Measurements from ENCODE around the gene ACKR3.

ACKR3 gene

GRCh38 chr2:236588932-236589592 lies 19.4 kb downstream of the ACKR3 start:
- DNase-seq: no peak

GRCh38 chr2:236590846-236591245 lies 21.2 kb downstream of the ACKR3 start:
- DNase-seq: no peak

GRCh38 chr2:236592821-236593220 lies 23.2 kb downstream of the ACKR3 start:
- no peak for DNase-seq

- no peak for DNase-seq
Observed at GRCh38 chr2:236593531-236593930, 23.9 kb downstream of the ACKR3 start.

GRCh38 chr2:236593956-236594355 lies 24.3 kb downstream of the ACKR3 start:
- DNase-seq: no peak

GRCh38 chr2:236597629-236598028 lies 28.0 kb downstream of the ACKR3 start:
- no peak for DNase-seq

GRCh38 chr2:236599059-236599458 lies 29.4 kb downstream of the ACKR3 start:
- no peak for DNase-seq

- DNase-seq: no peak
Observed at GRCh38 chr2:236600158-236600557, 30.5 kb downstream of the ACKR3 start.

- no peak for DNase-seq
Observed at GRCh38 chr2:236600892-236601291, 31.3 kb downstream of the ACKR3 start.

- DNase-seq: no peak
Observed at GRCh38 chr2:236601316-236602202, 31.9 kb downstream of the ACKR3 start.

- no peak for DNase-seq
Observed at GRCh38 chr2:236602678-236603077, 33.1 kb downstream of the ACKR3 start.

- no peak for DNase-seq
Observed at GRCh38 chr2:236603361-236604015, 33.9 kb downstream of the ACKR3 start.

GRCh38 chr2:236604575-236605344 lies 35.1 kb downstream of the ACKR3 start:
- DNase-seq: no peak

GRCh38 chr2:236605345-236605734 lies 35.7 kb downstream of the ACKR3 start:
- DNase-seq: no peak

GRCh38 chr2:236606023-236606422 lies 36.4 kb downstream of the ACKR3 start:
- no peak for DNase-seq

GRCh38 chr2:236607471-236608187 lies 38.0 kb downstream of the ACKR3 start:
- no peak for DNase-seq

GRCh38 chr2:236608188-236608525 lies 38.5 kb downstream of the ACKR3 start:
- no peak for DNase-seq

GRCh38 chr2:236608710-236609109 lies 39.1 kb downstream of the ACKR3 start:
- DNase-seq: no peak

GRCh38 chr2:236610991-236611821 lies 41.6 kb downstream of the ACKR3 start:
- DNase-seq: no peak

GRCh38 chr2:236612737-236613136 lies 43.1 kb downstream of the ACKR3 start:
- no peak for DNase-seq

- DNase-seq: no peak
Observed at GRCh38 chr2:236613612-236614011, 44.0 kb downstream of the ACKR3 start.

- no peak for DNase-seq
Observed at GRCh38 chr2:236614551-236614950, 44.9 kb downstream of the ACKR3 start.

Data from stimulated activated CD4-positive, alpha-beta T cell treated with anti-CD3 and anti-CD28 coated beads, Interleukin-2, amount 100 ng/mL, for 48 hours (primary cell).